GM23248 (cell line): ENCODE measurements around the gene POGZ. TPM values are rescaled to one million over a fixed set of nuclear protein-coding genes. Genes with fewer than 3 reads are reported as not detected.

Experiments
- DNase-seq: peaks from one replicate; pipeline ENCODE4 v3.0.0-alpha.2; 2015
- H2AFZ ChIP-seq: fragments of 200-600 bp; sonication (generic); 2 replicates; pipeline ENCODE4 v1.6.1; 2016; ENCODE audit warnings: antibody characterized with exemption
- H3F3A ChIP-seq: fragments of 200-600 bp; sonication (generic); 2 replicates; pipeline ENCODE4 v1.6.1; 2016; ENCODE audit warnings: mild to moderate bottlenecking, antibody characterized with exemption, mixed run types; ENCODE audit not compliant: insufficient read depth
- H3K27ac ChIP-seq: fragments of 200-600 bp; sonication (generic); 2 replicates; pipeline ENCODE4 v1.5.1; 2016; ENCODE audit warnings: mild to moderate bottlenecking
- H3K27me3 ChIP-seq: fragments of 200-600 bp; sonication (generic); replicated peaks from 2 replicates; pipeline ENCODE4 v1.6.1; 2016; ENCODE audit warnings: mild to moderate bottlenecking; ENCODE audit not compliant: insufficient read depth
- H3K36me3 ChIP-seq: fragments of 200-600 bp; sonication (generic); 2 replicates; pipeline ENCODE4 v1.6.1; 2016; ENCODE audit warnings: low read depth, mild to moderate bottlenecking
- H3K4me1 ChIP-seq: fragments of 200-600 bp; sonication (generic); 2 replicates; pipeline ENCODE4 v1.6.1; 2016; ENCODE audit warnings: mild to moderate bottlenecking; ENCODE audit not compliant: insufficient read depth
- H3K4me2 ChIP-seq: fragments of 200-600 bp; sonication (generic); one replicate; pipeline ENCODE4 v1.6.1; 2016; ENCODE audit warnings: mild to moderate bottlenecking; ENCODE audit not compliant: unreplicated experiment
- H3K4me3 ChIP-seq: fragments of 200-600 bp; sonication (generic); 2 replicates; pipeline ENCODE4 v1.5.1; 2016; ENCODE audit warnings: mild to moderate bottlenecking
- H3K79me2 ChIP-seq: fragments of 200-600 bp; sonication (generic); 2 replicates; pipeline ENCODE4 v1.6.1; 2016; ENCODE audit warnings: mild to moderate bottlenecking; ENCODE audit not compliant: insufficient read depth
- H3K9ac ChIP-seq: fragments of 200-600 bp; sonication (generic); 2 replicates; pipeline ENCODE4 v1.6.1; 2016; ENCODE audit warnings: mild to moderate bottlenecking
- H3K9me2 ChIP-seq: fragments of 200-600 bp; sonication (generic); 2 replicates; pipeline ENCODE4 v1.6.1; 2016; ENCODE audit warnings: mixed run types, mild to moderate bottlenecking, moderate library complexity; ENCODE audit not compliant: insufficient read depth
- H3K9me3 ChIP-seq: fragments of 200-600 bp; sonication (generic); one replicate; pipeline ENCODE4 v1.6.1; 2017; ENCODE audit warnings: low read depth
- H4K20me1 ChIP-seq: fragments of 200-600 bp; sonication (generic); 2 replicates; pipeline ENCODE4 v1.6.0; 2016; ENCODE audit not compliant: insufficient read depth
- EZH2 ChIP-seq: fragments of 200-600 bp; sonication (generic); IDR thresholded peaks from 2 replicates; pipeline ENCODE4 v1.6.1; 2018; ENCODE audit warnings: antibody characterized with exemption, mild to moderate bottlenecking; ENCODE audit not compliant: insufficient read depth, poor library complexity, severe bottlenecking
- EZH2phosphoT487 ChIP-seq: fragments of 200-600 bp; sonication (generic); IDR thresholded peaks from 2 replicates; pipeline ENCODE4 v1.6.1; 2018; ENCODE audit warnings: antibody characterized with exemption, moderate library complexity, mild to moderate bottlenecking, low read depth; ENCODE audit not compliant: insufficient read depth
- WGBS, 2 experiments: methylation state at CpG; one replicate each; pipeline ENCODE4 v1.1.6; 2015 to 2017; ENCODE audit warnings: low lambda C conversion rate in 2 of 2, low coverage in 1 of 2; ENCODE audit errors: missing lambda C conversion rate in 2 of 2; 5-methylcytosine and 5-hydroxymethylcytosine counted together
- in situ Hi-C: fragments of 300-500 bp; cut with MboI; formaldehyde crosslinking; loops from 2 replicates; pipeline ENCODE4 v1.15.0; 2020
- polyA plus RNA-seq: library from polyadenylated mRNA; unstranded; fragments of >200 nt; fragmentation: Nextera tagmentation; extraction: Ambion mirVana; gene quantifications from 2 replicates; pipeline ENCODE4 v1.2.1, GENCODE V29; 2016
- total RNA-seq: library from RNA; depleted of rRNA; stranded (reverse); fragments of >200 nt; shearing (Covaris generic); gene quantifications from 2 replicates; pipeline ENCODE4 v1.2.3, GENCODE V29; 2014

The POGZ gene
- total and polyA plus RNA-seq, 2 experiments from 2014 or later: 14.9 to 15.5 TPM

DNA sequence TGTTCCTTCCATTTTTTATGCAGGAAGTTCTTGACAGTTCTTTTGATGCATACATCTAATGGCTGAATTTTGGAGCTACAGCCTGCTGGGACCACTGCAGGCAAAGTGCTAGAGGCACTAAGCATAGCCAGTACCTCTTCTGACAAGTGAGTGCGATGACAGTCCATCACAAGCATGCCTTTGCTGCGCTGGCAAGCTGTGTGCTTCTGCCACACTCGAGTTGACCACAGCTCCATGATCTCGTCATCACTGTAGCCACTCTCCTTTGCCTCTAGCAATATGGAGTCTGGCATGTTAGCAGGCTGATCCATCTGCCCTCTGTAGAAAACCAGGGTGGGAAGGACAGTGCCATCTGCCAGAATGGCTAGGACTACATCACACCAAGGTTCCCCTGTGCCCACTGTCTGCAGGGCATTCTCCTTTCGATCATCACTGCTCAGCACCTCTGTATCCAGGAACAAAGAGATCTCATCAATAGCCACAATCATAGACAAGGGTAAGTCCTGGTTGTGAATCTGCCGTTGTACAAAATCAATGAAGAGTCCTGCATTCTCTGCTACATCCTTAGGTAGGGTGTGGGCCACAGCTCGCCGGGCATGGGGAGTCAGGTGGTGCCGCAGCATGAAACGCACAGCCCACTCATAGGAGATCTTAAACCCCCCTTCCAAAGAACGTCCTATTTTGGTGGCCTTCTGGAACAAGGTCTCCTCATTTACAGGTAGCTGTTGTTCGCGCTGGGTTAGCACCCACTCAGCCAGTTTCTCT, 53.9 kb downstream of the POGZ start:
- in situ Hi-C loops: no loop called here

GRCh38 chr1:151403612-151404011, 55.7 kb downstream of the POGZ start:
- 96 to 97% methylated on average over 3 of the region's 3 CpGs for WGBS, 2 experiments
- in situ Hi-C loops: no loop called here
- H3K27ac ChIP-seq: no peak overlapping the region

More for the DNA sequence above, 53.9 kb downstream of the POGZ start:
- 88 to 89% methylated on average over 13 of the region's 13 CpGs for WGBS, 2 experiments
- H3K9me2 ChIP-seq: no peaks in the 10 kb centered on the region
- peaks cover 52% of the 10 kb centered on the region for H3F3A ChIP-seq
- peaks cover 14% of the 10 kb centered on the region for H3K79me2 ChIP-seq
- H3K27ac ChIP-seq: no peak overlapping the region
- no peak for DNase-seq
- H3K4me2 ChIP-seq: no peak overlapping the region
- TF ChIP-seq EZH2phosphoT487 (no peak), EZH2 (no peak)
- H3K9me3 ChIP-seq: no peaks in the 10 kb centered on the region
- no peaks in the 10 kb centered on the region for H3K27me3 ChIP-seq
- peaks cover 15% of the 10 kb centered on the region for H3K4me1 ChIP-seq
- H3K4me3 ChIP-seq: no peak overlapping the region
- H4K20me1 ChIP-seq: no peaks in the 10 kb centered on the region
- no peak overlapping the region for H2AFZ ChIP-seq
- peaks cover 64% of the 10 kb centered on the region for H3K36me3 ChIP-seq
- no peak overlapping the region for H3K9ac ChIP-seq

GRCh38 chr1:151402764-151403163, 56.5 kb downstream of the POGZ start:
- no peak overlapping the region for H2AFZ ChIP-seq
- no peaks in the 10 kb centered on the region for H3K9me3 ChIP-seq
- 22 to 27% methylated on average over 2 of the region's 2 CpGs for WGBS, 2 experiments
- H3K9me2 ChIP-seq: no peaks in the 10 kb centered on the region
- H3K9ac ChIP-seq: no peak overlapping the region
- in situ Hi-C loops: no loop called here
- peaks cover 48% of the 10 kb centered on the region for H3F3A ChIP-seq
- no peak for TF ChIP-seq EZH2phosphoT487
- TF ChIP-seq EZH2: no peak
- no peak overlapping the region for H3K4me2 ChIP-seq
- H3K27me3 ChIP-seq: no peaks in the 10 kb centered on the region
- H4K20me1 ChIP-seq: no peaks in the 10 kb centered on the region
- no peak overlapping the region for H3K4me3 ChIP-seq
- H3K79me2 ChIP-seq: peaks cover 24% of the 10 kb centered on the region
- H3K27ac ChIP-seq: no peak overlapping the region
- peaks cover 54% of the 10 kb centered on the region for H3K36me3 ChIP-seq
- H3K4me1 ChIP-seq: peaks cover 18% of the 10 kb centered on the region
- no peak for DNase-seq

More at GRCh38 chr1:151403612-151404011, 55.7 kb downstream of the POGZ start:
- Histone ChIP-seq H3K27me3 (no peaks in the 10 kb centered on the region), H4K20me1 (no peaks in the 10 kb centered on the region), H3K9me3 (no peaks in the 10 kb centered on the region), H3K4me2 (no peak overlapping the region), H3K4me3 (no peak overlapping the region), H3F3A (peaks cover 48% of the 10 kb centered on the region), H3K79me2 (peaks cover 24% of the 10 kb centered on the region), H2AFZ (no peak overlapping the region), H3K9me2 (no peaks in the 10 kb centered on the region), H3K36me3 (peaks cover 54% of the 10 kb centered on the region), H3K9ac (no peak overlapping the region), H3K4me1 (peaks cover 18% of the 10 kb centered on the region)
- no peak for DNase-seq
- TF ChIP-seq EZH2: no peak
- TF ChIP-seq EZH2phosphoT487: no peak

DNA sequence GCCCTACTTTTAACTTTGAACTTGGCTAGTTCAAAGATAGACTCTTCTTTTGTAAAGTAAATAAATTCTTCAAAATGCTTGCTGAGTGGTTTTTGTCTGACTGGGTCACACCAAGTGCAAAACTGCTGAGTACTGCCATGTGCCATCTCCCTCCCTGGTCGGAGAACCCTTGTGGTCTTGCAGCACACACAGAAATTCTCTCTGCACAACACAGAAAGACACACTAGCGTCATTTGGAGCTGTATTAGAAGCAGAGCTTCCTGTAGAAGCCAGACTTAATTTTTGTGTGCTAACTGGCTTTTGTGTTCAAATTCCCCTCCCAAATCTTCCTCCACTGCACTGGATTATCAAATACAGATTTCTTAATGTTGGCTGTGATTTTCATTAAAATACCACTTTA, 57.4 kb downstream of the POGZ start:
- H3K4me1 ChIP-seq: peaks cover 18% of the 10 kb centered on the region
- TF ChIP-seq EZH2phosphoT487 (no peak), EZH2 (no peak)
- H4K20me1 ChIP-seq: no peaks in the 10 kb centered on the region
- no peak overlapping the region for H2AFZ ChIP-seq
- H3K4me3 ChIP-seq: no peak overlapping the region
- peaks cover 46% of the 10 kb centered on the region for H3K36me3 ChIP-seq
- in situ Hi-C loops: no loop called here
- no peaks in the 10 kb centered on the region for H3K9me2 ChIP-seq
- no peak overlapping the region for H3K9ac ChIP-seq
- H3K27me3 ChIP-seq: no peaks in the 10 kb centered on the region
- H3F3A ChIP-seq: peaks cover 48% of the 10 kb centered on the region
- no peaks in the 10 kb centered on the region for H3K9me3 ChIP-seq
- 51 to 64% methylated on average over 2 of the region's 2 CpGs for WGBS, 2 experiments
- no peak overlapping the region for H3K4me2 ChIP-seq
- peaks cover 24% of the 10 kb centered on the region for H3K79me2 ChIP-seq
- peak overlapping the region; percentile 22 for H3K27ac ChIP-seq
- no peak for DNase-seq
